CD8-positive, alpha-beta memory T cell (primary cell): Measurements from ENCODE around the gene CPOX. TPM values are rescaled to one million over a fixed set of nuclear protein-coding genes. Genes with fewer than 3 reads are reported as not detected.
A peak's percentile ranks its signal among the peaks of the same experiment; 100 is the strongest.
"Not testable (repeated sequence)": the region's sequence is repeated elsewhere in the genome, so short reads cannot be mapped to it uniquely, and the experiment has no call there.

ENCODE experiments used
- CTCF ChIA-PET: fragments of 350-600 bp; sonication (Branson Sonifier 250); formaldehyde crosslinking; loops from one replicate; lab custom pipeline; 2021; ENCODE audit warnings: antibody characterized with exemption; lab: Charles Lee
- POLR2A ChIA-PET: fragments of 350-600 bp; sonication (Branson Sonifier 250); formaldehyde crosslinking; loops from one replicate; lab custom pipeline; 2021; ENCODE audit warnings: antibody characterized with exemption; lab: Charles Lee
- DNase-seq, 5 donors: peaks; one replicate each; pipeline versions ENCODE4 v3.0.0 to v3.0.0-alpha.2; 2020 to 2022; ENCODE audit warnings: mixed read lengths in 1 of 5
- H3K27ac ChIP-seq: one replicate; pipeline ENCODE4 v1.7.0; 2013; ENCODE audit warnings: low read depth, mild to moderate bottlenecking, low read length, moderate library complexity
- H3K27me3 ChIP-seq: 2 replicates; pipeline ENCODE4 v1.7.0; 2013; ENCODE audit warnings: low read length, mild to moderate bottlenecking; ENCODE audit not compliant: insufficient read depth, poor library complexity, severe bottlenecking
- H3K36me3 ChIP-seq: 2 replicates; pipeline ENCODE4 v1.7.0; 2013; ENCODE audit warnings: mild to moderate bottlenecking, low read length, moderate library complexity; ENCODE audit not compliant: insufficient read depth
- H3K4me1 ChIP-seq: 2 replicates; pipeline ENCODE4 v1.7.0; 2013; ENCODE audit warnings: mild to moderate bottlenecking, low read length, moderate library complexity; ENCODE audit not compliant: insufficient read depth
- H3K4me3 ChIP-seq: 2 replicates; pipeline ENCODE4 v1.7.0; 2013; ENCODE audit warnings: mild to moderate bottlenecking, low read length
- H3K9me3 ChIP-seq: 2 replicates; pipeline ENCODE4 v1.7.0; 2013; ENCODE audit warnings: mild to moderate bottlenecking, low read length
- H3K27ac Mint-ChIP-seq, 8 donors: one replicate each; pipeline ENCODE4 v1.8.0; 2020 to 2021; ENCODE audit warnings: mixed read lengths in 8 of 8, mild to moderate bottlenecking in 6 of 8, inconsistent platforms in 3 of 8, moderate library complexity in 3 of 8
- H3K27me3 Mint-ChIP-seq, 2 donors: one replicate each; pipeline ENCODE4 v1.8.0; 2020 to 2021; ENCODE audit warnings: mixed read lengths in 2 of 2, mild to moderate bottlenecking in 1 of 2, moderate library complexity in 1 of 2
- H3K36me3 Mint-ChIP-seq, 3 donors: one replicate each; pipeline ENCODE4 v1.8.0; 2020 to 2021; ENCODE audit warnings: mixed read lengths in 3 of 3, inconsistent platforms in 1 of 3, mild to moderate bottlenecking in 1 of 3
- H3K4me1 Mint-ChIP-seq, 3 donors: one replicate each; pipeline ENCODE4 v1.8.0; 2020 to 2021; ENCODE audit warnings: mixed read lengths in 3 of 3, inconsistent platforms in 1 of 3, mild to moderate bottlenecking in 1 of 3
- H3K4me3 Mint-ChIP-seq, 7 donors: one replicate each; pipeline ENCODE4 v1.8.0; 2020 to 2021; ENCODE audit warnings: mixed read lengths in 7 of 7, mild to moderate bottlenecking in 6 of 7, moderate library complexity in 4 of 7, inconsistent platforms in 2 of 7
- H3K9me3 Mint-ChIP-seq, 5 donors: one replicate each; pipeline ENCODE4 v1.8.0; 2020 to 2022; ENCODE audit warnings: mixed read lengths in 5 of 5, mild to moderate bottlenecking in 3 of 5, moderate library complexity in 2 of 5, inconsistent platforms in 1 of 5
- polyA plus RNA-seq: library from polyadenylated mRNA; unstranded; fragments of 300-500 nt; fragmentation: Illumina TruSeq; gene quantifications from one replicate; pipeline ENCODE4 v1.2.3, GENCODE V29; 2021
- total RNA-seq, 2 experiments: library from RNA; stranded (reverse); gene quantifications; one replicate each; pipeline ENCODE4 v1.2.3, GENCODE V29; 2021

Gene CPOX
- total and polyA plus RNA-seq, 3 experiments from 2014 or later = 6.4 to 79.9 (median 76.3) TPM

DNA sequence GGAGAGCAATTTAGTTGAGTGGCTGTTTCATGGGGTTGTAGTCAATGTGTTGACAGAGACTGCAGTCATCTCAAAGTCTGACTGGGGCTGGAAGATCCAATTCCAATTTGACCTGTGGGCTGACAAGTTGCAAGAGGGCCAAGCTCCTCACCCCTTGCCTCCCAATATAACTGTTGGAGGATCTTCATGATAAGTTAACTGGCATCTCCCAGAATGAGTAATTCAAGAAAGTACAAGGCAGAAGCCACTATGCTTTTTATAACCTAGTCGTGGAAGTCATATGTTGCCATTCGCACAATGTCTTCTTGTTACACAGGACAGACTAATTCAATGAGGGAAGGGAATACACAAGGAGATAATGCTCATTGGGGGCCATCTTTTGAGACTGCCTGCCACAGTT, 32.5 kb downstream of the CPOX start:
- Mint-ChIP-seq H3K4me1 (peaks cover 78 to 98% (median 95%) of the 10 kb centered on the region in 3 donors), H3K27ac (peak overlapping the region; percentile 1 to 85 (median 80)), H3K9me3 (peaks cover 0 to 1% (median 0%) of the 10 kb centered on the region in 5 donors), H3K4me3 (peak overlapping the region in 2 of 7 donors; percentile 6 to 10), H3K36me3 (no peaks in the 10 kb centered on the region), H3K27me3 (peaks cover 0 to 2% of the 10 kb centered on the region in 2 donors)
- Histone ChIP-seq H3K27ac (no peak overlapping the region), H3K9me3 (no peaks in the 10 kb centered on the region), H3K4me3 (no peak overlapping the region), H3K27me3 (no peaks in the 10 kb centered on the region), H3K36me3 (no peaks in the 10 kb centered on the region), H3K4me1 (peaks cover 73% of the 10 kb centered on the region)
- POLR2A ChIA-PET = no interaction called here
- DNase-seq = no peak
- CTCF ChIA-PET = no interaction called here

DNA sequence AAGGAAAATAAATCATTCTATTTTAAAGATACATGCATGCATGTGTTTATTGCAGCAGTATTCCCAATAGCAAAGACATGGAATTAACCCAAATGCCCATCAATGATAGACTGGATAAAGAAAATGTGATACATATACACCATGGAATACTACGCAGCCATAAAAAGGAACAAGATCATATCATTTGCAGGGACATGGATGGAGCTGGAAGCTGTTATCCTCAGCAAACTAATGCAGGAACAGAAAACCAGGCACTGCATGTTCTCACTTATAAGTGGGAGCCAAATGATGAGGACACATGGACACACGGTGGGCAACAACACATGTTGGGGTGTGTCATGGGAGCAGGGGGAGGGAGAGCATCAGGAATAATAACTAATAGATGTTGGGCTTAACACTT, 33.6 kb downstream of the CPOX start:
- H3K4me3 Mint-ChIP-seq, H3K4me3 ChIP-seq, H3K9me3 ChIP-seq, POLR2A ChIA-PET, H3K9me3 Mint-ChIP-seq, H3K36me3 Mint-ChIP-seq, DNase-seq, CTCF ChIA-PET, H3K27me3 Mint-ChIP-seq, H3K27ac ChIP-seq, H3K27me3 ChIP-seq, H3K36me3 ChIP-seq: not testable (repeated sequence)
- peaks cover 65% of the 10 kb centered on the region for H3K4me1 ChIP-seq
- H3K4me1 Mint-ChIP-seq = peaks cover 78 to 98% (median 94%) of the 10 kb centered on the region in 3 donors
- H3K27ac Mint-ChIP-seq = peak overlapping the region in 4 of 8 donors; percentile 12 to 95 (median 76)

DNA sequence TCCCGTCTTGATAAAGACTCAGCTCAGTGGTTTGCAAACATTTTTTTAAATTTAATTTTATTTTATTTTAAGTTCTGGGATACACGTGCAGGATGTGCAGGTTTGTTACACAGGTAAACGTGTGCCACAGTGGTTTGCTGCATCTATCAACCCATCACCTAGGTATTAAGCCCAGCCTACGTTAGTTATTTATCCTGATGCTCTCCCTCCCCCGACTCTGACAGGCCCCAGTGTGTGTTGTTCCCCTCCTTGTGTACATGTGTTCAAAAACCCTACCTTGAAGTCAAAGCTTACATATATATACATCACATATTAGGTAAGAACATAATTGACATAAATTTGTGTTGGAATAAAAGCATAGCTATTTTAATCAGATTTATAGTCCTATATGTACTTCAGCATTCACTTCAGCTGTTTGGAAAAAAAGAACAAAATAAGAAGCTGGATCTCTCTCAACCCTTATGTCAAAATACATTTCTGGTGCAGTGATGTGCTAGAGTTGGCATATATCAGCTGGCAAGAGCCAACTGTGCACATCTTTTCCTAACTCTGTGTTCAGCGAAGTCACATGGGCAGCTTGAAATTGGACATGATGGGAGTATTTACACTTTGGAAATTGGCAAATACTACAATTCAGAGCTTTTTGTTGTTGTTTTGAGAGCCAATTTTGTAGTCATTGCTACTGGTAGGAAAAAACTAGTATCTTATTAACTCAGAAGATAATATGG, 35.1 kb downstream of the CPOX start:
- Mint-ChIP-seq H3K27me3 (no peaks in the 10 kb centered on the region), H3K27ac (peak overlapping the region; percentile 58 to 99 (median 94)), H3K4me3 (peak overlapping the region in 5 of 7 donors; percentile 40 to 80 (median 43)), H3K9me3 (peaks cover 0 to 2% (median 0%) of the 10 kb centered on the region in 5 donors), H3K36me3 (peaks cover 0 to 1% (median 0%) of the 10 kb centered on the region in 3 donors), H3K4me1 (peaks cover 75 to 98% (median 94%) of the 10 kb centered on the region in 3 donors)
- no peak overlapping the region for H3K4me3 ChIP-seq
- no peak overlapping the region for H3K27ac ChIP-seq
- H3K36me3 ChIP-seq = no peaks in the 10 kb centered on the region
- H3K4me1 ChIP-seq = peaks cover 64% of the 10 kb centered on the region
- POLR2A ChIA-PET = interaction anchor here (2.3 to 5.8 kb wide), 4 partner anchors 8 to 36 kb away, joined by 8 to 66 read pairs (median 42); partner anchors contain the start of gene CLDND1
- H3K27me3 ChIP-seq = no peaks in the 10 kb centered on the region
- H3K9me3 ChIP-seq = no peaks in the 10 kb centered on the region
- no peak for DNase-seq
- CTCF ChIA-PET = interaction anchor here (1.4 to 5.9 kb wide), 3 partner anchors 13 to 37 kb away, joined by 5 to 35 read pairs (median 28); partner anchors contain the start of gene CLDND1

DNA sequence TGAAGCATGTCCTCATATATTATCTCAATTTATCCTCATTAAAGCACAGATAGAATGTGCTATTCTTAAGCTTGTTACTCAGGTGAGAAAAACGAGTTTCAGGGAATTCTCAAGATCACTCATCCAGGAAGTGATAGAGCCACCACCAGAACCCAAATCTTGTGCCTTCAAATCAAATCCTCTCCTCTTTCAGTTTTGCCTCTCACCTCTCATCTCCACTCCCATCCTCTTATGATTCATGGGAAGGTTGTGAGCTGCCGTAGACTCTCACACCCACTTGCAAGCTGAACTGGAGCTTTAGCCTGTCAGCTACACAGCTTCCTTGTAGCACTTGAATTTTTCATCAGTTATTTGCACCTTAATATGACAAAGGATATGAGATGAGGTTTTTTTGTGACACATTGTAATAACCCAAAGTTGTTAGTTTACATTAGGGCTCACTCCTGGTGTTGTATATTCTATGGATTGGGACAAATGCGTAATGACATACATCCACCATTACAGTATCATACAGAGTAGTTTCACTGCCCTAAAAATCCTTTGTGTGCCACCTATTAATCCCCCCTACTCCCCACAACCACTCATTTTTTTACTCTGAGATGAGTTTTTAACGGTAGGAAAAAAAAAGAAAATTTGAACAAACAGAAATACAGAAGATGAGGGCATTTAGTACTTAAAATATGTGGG, 35.9 kb downstream of the CPOX start:
- H3K9me3 ChIP-seq = no peaks in the 10 kb centered on the region
- H3K27ac ChIP-seq = peak overlapping the region; percentile 52
- H3K36me3 ChIP-seq = no peaks in the 10 kb centered on the region
- ChIA-PET POLR2A (interaction anchor here (2.3 to 5.8 kb wide), 5 partner anchors 9 to 36 kb away, joined by 8 to 66 read pairs (median 17); partner anchors contain the start of gene CLDND1), CTCF (interaction anchor here (1.4 to 5.9 kb wide), 5 partner anchors 7 to 36 kb away, joined by 5 to 35 read pairs (median 27); partner anchors contain the start of gene CLDND1)
- Mint-ChIP-seq H3K4me1 (peaks cover 75 to 98% (median 94%) of the 10 kb centered on the region in 3 donors), H3K27ac (peak overlapping the region; percentile 92 to 99 (median 94)), H3K9me3 (peaks cover 0 to 2% (median 0%) of the 10 kb centered on the region in 5 donors), H3K4me3 (peak overlapping the region; percentile 4 to 81 (median 75)), H3K36me3 (peaks cover 0 to 1% (median 0%) of the 10 kb centered on the region in 3 donors), H3K27me3 (no peaks in the 10 kb centered on the region)
- no peak for DNase-seq
- H3K27me3 ChIP-seq = no peaks in the 10 kb centered on the region
- H3K4me3 ChIP-seq = no peak overlapping the region
- H3K4me1 ChIP-seq = peaks cover 62% of the 10 kb centered on the region

DNA sequence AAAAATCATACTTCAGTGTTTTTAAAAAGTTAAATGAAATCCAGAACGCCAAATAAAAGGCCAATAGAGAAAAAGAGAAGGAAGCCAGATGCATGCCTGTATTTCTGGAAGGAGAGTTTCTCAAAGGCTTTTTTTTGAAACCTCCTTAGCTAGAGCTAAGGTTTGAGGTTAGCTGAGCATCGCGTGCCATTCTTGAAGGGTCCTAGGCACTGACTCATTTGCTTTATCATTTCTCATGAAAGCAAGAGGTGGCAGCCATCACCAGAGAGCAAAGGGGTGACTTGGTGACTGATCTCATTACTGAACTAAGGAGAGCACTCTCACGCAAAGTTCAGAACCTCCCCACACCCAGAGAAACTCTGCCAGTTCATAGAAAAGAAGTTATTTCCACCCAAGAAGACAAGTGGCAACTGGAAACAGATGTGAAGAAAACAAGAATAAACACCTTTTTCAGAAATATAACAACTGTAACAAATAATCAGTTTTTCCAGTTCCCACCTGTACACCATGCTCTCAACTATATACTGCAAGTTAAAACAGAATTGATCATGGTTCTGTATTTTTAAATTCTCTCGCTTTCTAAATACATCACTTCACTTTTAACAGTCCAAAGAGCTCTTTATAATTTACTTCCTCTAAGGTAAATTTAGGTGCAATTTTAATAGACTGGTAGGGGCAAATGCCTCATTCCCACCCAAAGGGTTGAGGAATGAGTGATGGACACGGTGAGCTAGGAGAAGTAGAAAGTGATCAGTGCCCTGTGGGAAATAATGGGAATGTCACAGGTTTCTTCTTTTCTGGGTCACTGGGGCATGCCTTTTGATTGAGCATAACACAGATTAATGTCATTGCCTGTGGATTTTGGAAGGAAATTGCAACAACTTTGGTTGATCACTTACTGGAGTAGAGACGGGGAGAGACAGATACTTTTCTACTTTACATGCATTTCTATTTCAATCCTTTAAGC, 37.0 kb downstream of the CPOX start:
- no peaks in the 10 kb centered on the region for H3K9me3 ChIP-seq
- H3K27ac Mint-ChIP-seq = peak overlapping the region; percentile 72 to 97 (median 94)
- H3K27me3 ChIP-seq = no peaks in the 10 kb centered on the region
- peaks cover 0 to 1% (median 0%) of the 10 kb centered on the region in 3 donors for H3K36me3 Mint-ChIP-seq
- ChIA-PET POLR2A (interaction anchor here (0.6 to 5.8 kb wide), 11 partner anchors 10 to 38 kb away, joined by 3 to 66 read pairs (median 6); partner anchors contain the start of gene CLDND1), CTCF (interaction anchor here (0.7 to 5.9 kb wide), 5 partner anchors 8 to 35 kb away, joined by 3 to 35 read pairs (median 27); partner anchors contain the start of genes CLDND1 and GPR15)
- no peaks in the 10 kb centered on the region for H3K36me3 ChIP-seq
- peak in 3 of 5 donors; percentile 6 to 90 (median 13) for DNase-seq
- peak overlapping the region; percentile 24 for H3K4me3 ChIP-seq
- peaks cover 77 to 98% (median 94%) of the 10 kb centered on the region in 3 donors for H3K4me1 Mint-ChIP-seq
- H3K4me1 ChIP-seq = peaks cover 63% of the 10 kb centered on the region
- peaks cover 0 to 2% (median 0%) of the 10 kb centered on the region in 5 donors for H3K9me3 Mint-ChIP-seq
- peak overlapping the region; percentile 52 to 80 (median 69) for H3K4me3 Mint-ChIP-seq
- H3K27ac ChIP-seq = peak overlapping the region; percentile 52
- no peaks in the 10 kb centered on the region for H3K27me3 Mint-ChIP-seq

DNA sequence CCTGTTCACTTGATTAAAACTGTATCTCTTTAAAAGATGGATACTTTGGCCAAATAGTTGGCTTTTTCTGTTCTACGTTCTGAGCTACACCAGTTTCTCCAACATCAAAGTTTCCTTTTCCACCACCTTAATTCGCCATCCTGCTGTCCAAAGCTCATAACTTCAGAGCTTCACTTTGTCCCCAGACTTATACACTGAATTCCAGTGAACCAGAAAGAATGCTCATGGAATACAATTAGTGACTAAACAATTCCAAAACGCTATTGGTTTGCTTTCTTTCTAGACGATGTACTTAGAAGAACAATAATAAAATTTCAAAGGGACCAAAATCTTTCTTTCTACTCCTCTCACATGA, 38.4 kb downstream of the CPOX start:
- Histone ChIP-seq H3K27ac (no peak overlapping the region), H3K4me1 (peaks cover 64% of the 10 kb centered on the region), H3K27me3 (no peaks in the 10 kb centered on the region), H3K4me3 (no peak overlapping the region), H3K36me3 (no peaks in the 10 kb centered on the region), H3K9me3 (no peaks in the 10 kb centered on the region)
- no peak for DNase-seq
- peak overlapping the region in 5 of 7 donors; percentile 12 to 80 (median 69) for H3K4me3 Mint-ChIP-seq
- peaks cover 0 to 6% (median 3%) of the 10 kb centered on the region in 3 donors for H3K36me3 Mint-ChIP-seq
- POLR2A ChIA-PET = interaction anchor here (0.6 to 5.8 kb wide), 9 partner anchors 9 to 215 kb away, joined by 3 to 66 read pairs (median 4); partner anchors contain the start of genes CLDND1 and CPOX
- CTCF ChIA-PET = interaction anchor here (1.1 to 5.9 kb wide), 7 partner anchors 10 to 222 kb away, joined by 3 to 35 read pairs (median 4); partner anchors contain the start of gene CLDND1
- peaks cover 0 to 2% (median 0%) of the 10 kb centered on the region in 5 donors for H3K9me3 Mint-ChIP-seq
- H3K27ac Mint-ChIP-seq = peak overlapping the region in 7 of 8 donors; percentile 17 to 97 (median 94)
- H3K4me1 Mint-ChIP-seq = peaks cover 84 to 99% (median 98%) of the 10 kb centered on the region in 3 donors
- no peaks in the 10 kb centered on the region for H3K27me3 Mint-ChIP-seq
